ENCODE results near the gene SLC35F4. TPM values are rescaled to one million over a fixed set of nuclear protein-coding genes. Genes with fewer than 3 reads are reported as not detected.
"Not testable (repeated sequence)": the region's sequence is repeated elsewhere in the genome, so short reads cannot be mapped to it uniquely, and the experiment has no call there.

SLC35F4 gene
- total and polyA plus RNA-seq, 12 donors: 0.22 TPM; not detected in 11

DNA sequence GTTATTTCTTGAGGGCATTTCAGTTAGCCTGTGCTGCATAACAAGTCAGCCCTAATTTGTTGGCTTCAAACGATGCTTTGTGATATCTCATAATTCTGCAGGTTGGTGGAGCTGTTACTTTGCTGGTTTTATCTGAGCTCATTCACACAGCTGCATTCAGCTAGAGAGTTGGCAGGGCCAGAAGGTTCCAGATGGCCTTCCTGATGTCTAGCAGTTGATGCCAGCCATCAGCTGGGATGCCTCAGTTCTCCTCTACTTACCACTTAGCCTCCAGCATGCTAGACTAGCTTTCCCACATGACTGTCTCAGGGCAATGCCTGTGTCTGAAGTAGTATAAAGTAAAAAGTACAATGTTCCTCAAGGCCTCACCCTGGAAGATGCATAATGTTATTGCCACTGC is 130.6 kb downstream of the SLC35F4 start:
- TF ChIP-seq, protein P1, sequence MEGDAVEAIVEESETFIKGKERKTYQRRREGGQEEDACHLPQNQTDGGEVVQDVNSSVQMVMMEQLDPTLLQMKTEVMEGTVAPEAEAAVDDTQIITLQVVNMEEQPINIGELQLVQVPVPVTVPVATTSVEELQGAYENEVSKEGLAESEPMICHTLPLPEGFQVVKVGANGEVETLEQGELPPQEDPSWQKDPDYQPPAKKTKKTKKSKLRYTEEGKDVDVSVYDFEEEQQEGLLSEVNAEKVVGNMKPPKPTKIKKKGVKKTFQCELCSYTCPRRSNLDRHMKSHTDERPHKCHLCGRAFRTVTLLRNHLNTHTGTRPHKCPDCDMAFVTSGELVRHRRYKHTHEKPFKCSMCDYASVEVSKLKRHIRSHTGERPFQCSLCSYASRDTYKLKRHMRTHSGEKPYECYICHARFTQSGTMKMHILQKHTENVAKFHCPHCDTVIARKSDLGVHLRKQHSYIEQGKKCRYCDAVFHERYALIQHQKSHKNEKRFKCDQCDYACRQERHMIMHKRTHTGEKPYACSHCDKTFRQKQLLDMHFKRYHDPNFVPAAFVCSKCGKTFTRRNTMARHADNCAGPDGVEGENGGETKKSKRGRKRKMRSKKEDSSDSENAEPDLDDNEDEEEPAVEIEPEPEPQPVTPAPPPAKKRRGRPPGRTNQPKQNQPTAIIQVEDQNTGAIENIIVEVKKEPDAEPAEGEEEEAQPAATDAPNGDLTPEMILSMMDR (IDR thresholded peaks at IDR 0.05): no peak
- TF ChIP-seq POLR2A (IDR thresholded peaks at IDR 0.05): no peak
- H3K27ac ChIP-seq: no peak overlapping the region
- no peaks in the 10 kb centered on the region for H3K36me3 ChIP-seq (replicated peaks in 1 of 2)
- H3K9me3 ChIP-seq (replicated peaks in 1 of 3): no peaks in the 10 kb centered on the region
- H3K27me3 ChIP-seq: no peaks in the 10 kb centered on the region
- WGBS, 4 donors: 80 to 88% (median 84%) methylated on average over 1 of the region's 1 CpG
- DNase-seq: no peak
- no peaks in the 10 kb centered on the region for H3K4me1 ChIP-seq (replicated peaks in 1 of 2)
- intact Hi-C loops (cut with DNase I): no loop called here
- no peak overlapping the region for H3K4me3 ChIP-seq

GRCh38 chr14:57732463-57733285 is 133.2 kb downstream of the SLC35F4 start:
- no peak overlapping the region for H3K4me3 ChIP-seq
- no peak overlapping the region for H3K27ac ChIP-seq
- TF ChIP-seq, protein P1 (IDR thresholded peaks at IDR 0.05): no peak
- TF ChIP-seq POLR2A (IDR thresholded peaks at IDR 0.05): no peak
- no peaks in the 10 kb centered on the region for H3K27me3 ChIP-seq
- WGBS, 4 donors: 33 to 50% (median 45%) methylated on average over 3 of the region's 3 CpGs
- no peak for DNase-seq
- H3K36me3 ChIP-seq (replicated peaks in 1 of 2): no peaks in the 10 kb centered on the region
- no peaks in the 10 kb centered on the region for H3K4me1 ChIP-seq (replicated peaks in 1 of 2)
- H3K9me3 ChIP-seq (replicated peaks in 1 of 3): no peaks in the 10 kb centered on the region
- intact Hi-C loops (cut with DNase I): no loop called here

- TF ChIP-seq, protein P1 (IDR thresholded peaks at IDR 0.05): no peak
- TF ChIP-seq POLR2A (IDR thresholded peaks at IDR 0.05): no peak
- Histone ChIP-seq H3K27ac (no peak overlapping the region), H3K4me1 (replicated peaks in 1 of 2) (no peaks in the 10 kb centered on the region), H3K36me3 (replicated peaks in 1 of 2) (no peaks in the 10 kb centered on the region), H3K4me3 (no peak overlapping the region), H3K27me3 (no peaks in the 10 kb centered on the region), H3K9me3 (replicated peaks in 1 of 3) (no peaks in the 10 kb centered on the region)
- intact Hi-C loops (cut with DNase I): no loop called here
- WGBS, 4 donors: 50 to 73% (median 55%) methylated on average over 5 of the region's 5 CpGs
- DNase-seq: no peak
These were observed 136.4 kb downstream of the SLC35F4 start for GRCh38 chr14:57729208-57730187.

GRCh38 chr14:57725399-57726077 is 140.4 kb downstream of the SLC35F4 start:
- no peaks in the 10 kb centered on the region for H3K4me1 ChIP-seq (replicated peaks in 1 of 2)
- H3K27me3 ChIP-seq: no peaks in the 10 kb centered on the region
- DNase-seq: no peak
- no peak overlapping the region for H3K4me3 ChIP-seq
- H3K9me3 ChIP-seq (replicated peaks in 1 of 3): no peaks in the 10 kb centered on the region
- no peak for TF ChIP-seq POLR2A (IDR thresholded peaks at IDR 0.05)
- TF ChIP-seq, protein P1 (IDR thresholded peaks at IDR 0.05): no peak
- H3K36me3 ChIP-seq (replicated peaks in 1 of 2): no peaks in the 10 kb centered on the region
- no peak overlapping the region for H3K27ac ChIP-seq
- WGBS, 4 donors: 58 to 67% (median 63%) methylated on average over 2 of the region's 2 CpGs
- intact Hi-C loops (cut with DNase I): no loop called here

DNA sequence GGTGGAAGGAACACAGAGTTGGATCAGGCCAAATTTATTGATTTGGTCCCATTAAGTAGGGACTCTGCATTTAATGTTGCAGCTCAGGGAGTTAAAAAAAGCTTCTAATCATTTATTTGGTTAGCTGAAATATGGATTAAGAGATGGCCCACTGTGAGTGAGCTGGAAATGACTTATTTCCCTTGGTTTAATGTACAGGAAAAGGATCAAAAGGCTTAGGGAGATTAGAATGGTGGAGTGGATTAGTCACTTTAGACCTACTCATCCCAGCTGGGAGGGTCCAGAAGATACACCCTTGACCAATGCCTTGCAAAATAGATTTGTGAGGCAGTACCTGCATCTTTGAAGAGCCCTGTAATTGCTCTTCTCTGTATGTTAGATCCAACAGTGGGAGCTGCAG is 143.8 kb downstream of the SLC35F4 start:
- H3K4me1 ChIP-seq (replicated peaks in 1 of 2); intact Hi-C loops (cut with DNase I); H3K36me3 ChIP-seq (replicated peaks in 1 of 2); H3K9me3 ChIP-seq (replicated peaks in 1 of 3); H3K4me3 ChIP-seq; H3K27me3 ChIP-seq; DNase-seq; H3K27ac ChIP-seq: not testable (repeated sequence)

Measured in adrenal gland (tissue), 12 donors.